ENCODE results near the gene LRRC37A2.
"Not testable (repeated sequence)": the region's sequence is repeated elsewhere in the genome, so short reads cannot be mapped to it uniquely, and the experiment has no call there.

DNA sequence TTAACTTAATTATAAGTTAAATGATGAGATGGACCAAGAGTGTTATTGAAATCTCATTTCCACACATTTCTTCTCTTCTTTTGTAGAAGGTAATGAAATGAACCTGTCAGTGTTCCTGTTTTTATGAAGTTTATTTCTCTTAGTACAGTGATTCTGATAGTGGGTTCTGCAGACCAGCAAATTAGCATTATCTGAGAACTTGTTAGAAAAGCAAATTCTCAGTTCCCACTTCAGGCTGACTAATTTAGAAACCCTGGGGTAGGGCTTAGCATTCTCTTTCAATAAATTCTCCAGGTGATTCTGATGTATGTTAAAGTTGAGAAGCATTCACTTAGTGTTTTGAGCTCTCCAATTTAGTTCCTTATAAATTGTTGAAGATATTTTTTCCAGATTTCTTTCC lies 90.9 kb downstream of the LRRC37A2 start:
- not testable (repeated sequence) for TF ChIP-seq EZH2 (IDR thresholded peaks at IDR 0.05; ENCODE audit: low read length, unreplicated experiment); EZH2phosphoT487 (IDR thresholded peaks at IDR 0.05; ENCODE audit: borderline replicate concordance, low read length)
- TF ChIP-seq, protein P1, sequence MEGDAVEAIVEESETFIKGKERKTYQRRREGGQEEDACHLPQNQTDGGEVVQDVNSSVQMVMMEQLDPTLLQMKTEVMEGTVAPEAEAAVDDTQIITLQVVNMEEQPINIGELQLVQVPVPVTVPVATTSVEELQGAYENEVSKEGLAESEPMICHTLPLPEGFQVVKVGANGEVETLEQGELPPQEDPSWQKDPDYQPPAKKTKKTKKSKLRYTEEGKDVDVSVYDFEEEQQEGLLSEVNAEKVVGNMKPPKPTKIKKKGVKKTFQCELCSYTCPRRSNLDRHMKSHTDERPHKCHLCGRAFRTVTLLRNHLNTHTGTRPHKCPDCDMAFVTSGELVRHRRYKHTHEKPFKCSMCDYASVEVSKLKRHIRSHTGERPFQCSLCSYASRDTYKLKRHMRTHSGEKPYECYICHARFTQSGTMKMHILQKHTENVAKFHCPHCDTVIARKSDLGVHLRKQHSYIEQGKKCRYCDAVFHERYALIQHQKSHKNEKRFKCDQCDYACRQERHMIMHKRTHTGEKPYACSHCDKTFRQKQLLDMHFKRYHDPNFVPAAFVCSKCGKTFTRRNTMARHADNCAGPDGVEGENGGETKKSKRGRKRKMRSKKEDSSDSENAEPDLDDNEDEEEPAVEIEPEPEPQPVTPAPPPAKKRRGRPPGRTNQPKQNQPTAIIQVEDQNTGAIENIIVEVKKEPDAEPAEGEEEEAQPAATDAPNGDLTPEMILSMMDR (conservative IDR thresholded peaks at IDR 0.05; ENCODE audit: low read depth, low read length) = not testable (repeated sequence)
